Spleen (tissue), 7 donors: ENCODE results near the gene MPDU1.

ENCODE experiments used
- CTCF ChIP-seq, 11 experiments: fragments of 200-600 bp in 7 of 11; fragments of 450-650 bp in 4 of 11; sonication (generic) in 4 of 11; IDR thresholded peaks in 8 of 11; conservative IDR thresholded peaks in 3 of 11; 1 replicate in 7 of 11; 2 replicates in 4 of 11; pipeline versions ENCODE4 v1.4.0 to v1.8.0; 2016 to 2021; ENCODE audit warnings: antibody characterized with exemption in 11 of 11, inconsistent platforms in 4 of 11, mild to moderate bottlenecking in 1 of 11
- POLR2A ChIP-seq, 3 donors: fragments of 450-650 bp; IDR thresholded peaks; one replicate each; pipeline ENCODE4 v1.5.1; 2017; ENCODE audit warnings: antibody characterized with exemption in 3 of 3, mild to moderate bottlenecking in 1 of 3
- donor health status: DM: no; HTN: no; CAD: no; lungs with moderate emphysema.
- donor health status: DM: no; HTN: no; CAD: no.
- donor health status: DM: no; HTN: no; CAD: no.

GRCh38 chr17:7588553-7589203 is 5.0 kb downstream of the MPDU1 start:
- TF ChIP-seq POLR2A (IDR thresholded peaks at IDR 0.05) = no peak
- no peak for TF ChIP-seq CTCF (IDR thresholded peaks at IDR 0.05 in 8 of 11, conservative IDR thresholded peaks at IDR 0.05 in 3 of 11)
